Measurements from ENCODE around the gene ADAMTS7. TPM values are rescaled to one million over a fixed set of nuclear protein-coding genes. Genes with fewer than 3 reads are reported as not detected.
"Not testable (repeated sequence)": the region's sequence is repeated elsewhere in the genome, so short reads cannot be mapped to it uniquely, and the experiment has no call there.

The ADAMTS7 gene
- polyA plus RNA-seq, 2 of the 4 experiments (the other 2 are of a cell fraction): 1.5 to 2.9 TPM

GRCh38 chr15:78747877-78748276 is 63.4 kb downstream of the ADAMTS7 start:
- CTCF ChIA-PET: interaction anchor here (0.6 to 5.2 kb wide), 6 partner anchors 8 to 128 kb away, joined by 3 to 55 read pairs (median 4); no protein-coding TSS in a partner anchor
- POLR2A ChIA-PET; H3K9me3 ChIP-seq; ATAC-seq; H3K27ac ChIP-seq; H3K4me1 ChIP-seq; DNase-seq (ENCODE audit: low read depth in 1 of 2, low spot score in 1 of 2); H3K4me3 ChIP-seq; FAIRE-seq; H3K4me2 ChIP-seq: not testable (repeated sequence)
- 54% methylated on average over 7 of the region's 7 CpGs for WGBS (ENCODE audit: missing lambda C conversion rate)
- TF ChIP-seq REST (IDR thresholded peaks at IDR 0.05): peak; percentile 43; the same call in 1 of the 2 replicates

- H3K4me2 ChIP-seq; DNase-seq (ENCODE audit: low read depth in 1 of 2, low spot score in 1 of 2); FAIRE-seq; H3K4me3 ChIP-seq; H3K9me3 ChIP-seq; ATAC-seq; H3K27ac ChIP-seq; H3K4me1 ChIP-seq; POLR2A ChIA-PET: not testable (repeated sequence)
- WGBS (ENCODE audit: missing lambda C conversion rate): 47% methylated on average over 3 of the region's 4 CpGs
- CTCF ChIA-PET: interaction anchor here (0.8 to 6.0 kb wide), 15 partner anchors 9 to 774 kb away, joined by 3 to 89 read pairs (median 7); partner anchors contain the start of genes CHRNA3 and IREB2
Observed at GRCh38 chr15:78741674-78742073, 69.6 kb downstream of the ADAMTS7 start.

GRCh38 chr15:78740904-78741274 is 70.4 kb downstream of the ADAMTS7 start:
- CTCF ChIA-PET: interaction anchor here (0.6 to 6.0 kb wide), 22 partner anchors 9 to 909 kb away, joined by 3 to 89 read pairs (median 4); partner anchors contain the start of genes CHRNA3 and IREB2
- TF ChIP-seq POLR2A (IDR thresholded peaks at IDR 0.05; ENCODE audit: low read length) (0 out of 2 replicates have a peak, but pooled peaks have one; percentile 12), CTCF (IDR thresholded peaks at IDR 0.05) (no peak)
- 0 out of 6 replicates have a peak, but pooled peaks of 1 of the 2 experiments have one; percentile 4 for ATAC-seq

GRCh38 chr15:78739996-78740903 is 71.0 kb downstream of the ADAMTS7 start:
- no peak overlapping the region for H3K4me3 ChIP-seq
- CTCF ChIA-PET: interaction anchor here (0.7 to 6.0 kb wide), 26 partner anchors 9 to 500 kb away, joined by 3 to 89 read pairs (median 4); partner anchors contain the start of gene CHRNA3
- no peak for FAIRE-seq
- POLR2A ChIA-PET: interaction anchor here (1.1 to 1.5 kb wide), 2 partner anchors 20 to 120 kb away, joined by 4 to 5 read pairs; no protein-coding TSS in a partner anchor
- peaks cover 4% of the 10 kb centered on the region for H3K4me1 ChIP-seq
- peak in 1 of 2 experiments; percentile 88 for DNase-seq (ENCODE audit: low read depth in 1 of 2, low spot score in 1 of 2)
- peak overlapping the region; percentile 65 to 80 for H3K27ac ChIP-seq
- ATAC-seq: peak; percentile 84 to 97
- no peaks in the 10 kb centered on the region for H3K9me3 ChIP-seq
- 38% methylated on average over 23 of the region's 23 CpGs for WGBS (ENCODE audit: missing lambda C conversion rate)
- H3K4me2 ChIP-seq: peak overlapping the region; percentile 55; the same call in 2 of the 3 replicates
- TF ChIP-seq CBX8 (IDR thresholded peaks at IDR 0.05): no peak
- no peak for TF ChIP-seq MAFK (IDR thresholded peaks at IDR 0.05; ENCODE audit: partially characterized antibody)
- TF ChIP-seq HMGXB4 (CRISPR knock-in tag; IDR thresholded peaks at IDR 0.05; ENCODE audit: borderline replicate concordance): no peak
- 0 out of 2 replicates have a peak, but pooled peaks have one; percentile 26 for TF ChIP-seq E2F6 (IDR thresholded peaks at IDR 0.05; ENCODE audit: borderline replicate concordance, low read depth)
- TF ChIP-seq RAD21 (conservative IDR thresholded peaks at IDR 0.05 in 1 of 2, IDR thresholded peaks at IDR 0.05 in 1 of 2): peak; percentile 60 to 67
- TF ChIP-seq MAX (IDR thresholded peaks at IDR 0.05): peak; percentile 78
- TF ChIP-seq CTCF (IDR thresholded peaks at IDR 0.05): peak; percentile 69
- TF ChIP-seq SMC3 (IDR thresholded peaks at IDR 0.05): peak; percentile 77
- TF ChIP-seq ATOH8 (CRISPR knock-in tag; IDR thresholded peaks at IDR 0.05; ENCODE audit: low read depth): no peak
- no peak for TF ChIP-seq EP300 (IDR thresholded peaks at IDR 0.05)

More at GRCh38 chr15:78740904-78741274, 70.4 kb downstream of the ADAMTS7 start:
- POLR2A ChIA-PET: interaction anchor here (1.1 to 1.5 kb wide), 2 partner anchors 21 to 121 kb away, joined by 4 to 5 read pairs; no protein-coding TSS in a partner anchor
- WGBS (ENCODE audit: missing lambda C conversion rate): 51% methylated on average over 7 of the region's 7 CpGs
- Histone ChIP-seq H3K4me3 (no peak overlapping the region), H3K27ac (no peak overlapping the region), H3K9me3 (no peaks in the 10 kb centered on the region), H3K4me1 (peaks cover 4% of the 10 kb centered on the region), H3K4me2 (no peak overlapping the region)
- DNase-seq (ENCODE audit: low read depth in 1 of 2, low spot score in 1 of 2) (no peak), FAIRE-seq (no peak)

All from A549 (cell line).